IMR-90 (cell line): ENCODE measurements around the gene TCF7L2. TPM values are rescaled to one million over a fixed set of nuclear protein-coding genes. Genes with fewer than 3 reads are reported as not detected.

ENCODE experiments used
- ATAC-seq: fragments of 200-7000 bp; cut with Tn5 transposase; 2 replicates; pipeline ENCODE4 v1.9.1; 2020; ENCODE audit warnings: low read depth, mild to moderate bottlenecking, moderate library complexity
- BruUV-seq: library from RNA; stranded (reverse); fragments of 400-500 nt; replicated peaks from 2 replicates; lab custom pipeline; 2021; lab: Mats Ljungman, UMichigan
- CTCF ChIA-PET: fragments of 300-600 bp; formaldehyde crosslinking; extraction: SDS; loops from one replicate; lab custom pipeline; 2021; ENCODE audit warnings: antibody characterized with exemption; lab: Yijun Ruan, JAX
- POLR2A ChIA-PET: fragments of 300-600 bp; sonication (Branson Sonifier 250); formaldehyde crosslinking; loops from one replicate; lab custom pipeline; 2022; ENCODE audit warnings: antibody characterized with exemption; ENCODE audit not compliant: unreplicated experiment; lab: Charles Lee
- DNase-seq: peaks from one replicate; pipeline ENCODE4 v3.0.0; 2013
- H2AFZ ChIP-seq: replicated peaks from 2 replicates; pipeline ENCODE3; 2013; ENCODE audit warnings: low read length, mild to moderate bottlenecking; ENCODE audit not compliant: poor library complexity
- H2AK5ac ChIP-seq: 2 replicates; pipeline ENCODE4 v1.6.1; 2013; ENCODE audit warnings: low read depth, low read length, inconsistent platforms
- H2AK9ac ChIP-seq: replicated peaks from 2 replicates; pipeline ENCODE3; 2013; ENCODE audit warnings: mild to moderate bottlenecking, low read depth, low read length, moderate library complexity; ENCODE audit not compliant: poor library complexity
- H2BK120ac ChIP-seq: 2 replicates; pipeline ENCODE4 v1.6.1; 2013; ENCODE audit warnings: low read depth, low read length, inconsistent platforms
- H2BK15ac ChIP-seq: 3 replicates; pipeline ENCODE4 v1.6.1; 2013; ENCODE audit warnings: low read depth, low read length, inconsistent platforms
- H2BK20ac ChIP-seq: 2 replicates; pipeline ENCODE4 v1.6.1; 2013; ENCODE audit warnings: low read depth, mild to moderate bottlenecking, inconsistent platforms, low read length, moderate library complexity
- H2BK5ac ChIP-seq: 2 replicates; pipeline ENCODE4 v1.6.1; 2013; ENCODE audit warnings: mild to moderate bottlenecking, low read depth, low read length, inconsistent platforms; ENCODE audit not compliant: poor library complexity, severe bottlenecking
- H3K14ac ChIP-seq: replicated peaks from 2 replicates; pipeline ENCODE4 v1.6.1; 2013; ENCODE audit warnings: low read depth, low read length, inconsistent platforms
- H3K18ac ChIP-seq: 2 replicates; pipeline ENCODE4 v1.6.1; 2013; ENCODE audit warnings: low read depth, low read length, control low read depth
- H3K23ac ChIP-seq: 2 replicates; pipeline ENCODE4 v1.6.1; 2013; ENCODE audit warnings: low read depth, low read length, inconsistent platforms
- H3K27ac ChIP-seq: 2 replicates; pipeline ENCODE4 v1.5.1; 2013; ENCODE audit warnings: mild to moderate bottlenecking, control low read depth, low read length; ENCODE audit not compliant: insufficient read depth
- H3K27me3 ChIP-seq: 2 replicates; pipeline ENCODE4 v1.6.1; 2013; ENCODE audit warnings: low read length; ENCODE audit not compliant: control insufficient read depth, insufficient read depth
- H3K36me3 ChIP-seq: 2 replicates; pipeline ENCODE4 v1.6.1; 2013; ENCODE audit warnings: low read length, mixed read lengths; ENCODE audit not compliant: control insufficient read depth, insufficient read depth
- H3K4ac ChIP-seq: 2 replicates; pipeline ENCODE4 v1.6.1; 2013; ENCODE audit warnings: low read depth, low read length, inconsistent platforms
- H3K4me1 ChIP-seq: 2 replicates; pipeline ENCODE4 v1.6.1; 2013; ENCODE audit warnings: low read length, mixed read lengths; ENCODE audit not compliant: control insufficient read depth, insufficient read depth
- H3K4me2 ChIP-seq: 2 replicates; pipeline ENCODE4 v1.6.1; 2013; ENCODE audit warnings: low read depth, mild to moderate bottlenecking, control low read depth, low read length, moderate library complexity
- H3K4me3 ChIP-seq: 2 replicates; pipeline ENCODE4 v1.5.1; 2013; ENCODE audit warnings: low read depth, mild to moderate bottlenecking, control low read depth, low read length, moderate library complexity; ENCODE audit not compliant: insufficient read depth
- H3K56ac ChIP-seq: 2 replicates; pipeline ENCODE4 v1.6.1; 2013; ENCODE audit warnings: low read length, inconsistent platforms; ENCODE audit not compliant: insufficient read depth; ENCODE audit errors: extremely low read depth
- H3K79me1 ChIP-seq, 2 experiments: 2 replicates each; pipeline ENCODE4 v1.6.1; 2013; ENCODE audit warnings: low read length in 2 of 2, inconsistent platforms in 1 of 2, low read depth in 1 of 2
- H3K9ac ChIP-seq: 2 replicates; pipeline ENCODE4 v1.6.1; 2013; ENCODE audit warnings: low read depth, low read length, control low read depth
- H3K9me1 ChIP-seq: 2 replicates; pipeline ENCODE4 v1.6.1; 2013; ENCODE audit warnings: low read length, inconsistent platforms; ENCODE audit not compliant: insufficient read depth
- H3K9me3 ChIP-seq: 2 replicates; pipeline ENCODE4 v1.6.1; 2013; ENCODE audit warnings: low read length; ENCODE audit not compliant: control insufficient read depth, insufficient read depth
- H4K20me1 ChIP-seq: 2 replicates; pipeline ENCODE4 v1.6.1; 2013; ENCODE audit warnings: low read length, inconsistent platforms; ENCODE audit not compliant: insufficient read depth
- H4K5ac ChIP-seq: 2 replicates; pipeline ENCODE4 v1.6.1; 2013; ENCODE audit warnings: mild to moderate bottlenecking, low read depth, low read length, control low read depth
- H4K8ac ChIP-seq, 2 experiments: 2 replicates each; pipeline ENCODE4 v1.6.1; 2013; ENCODE audit warnings: low read depth in 2 of 2, low read length in 2 of 2, control low read depth in 1 of 2, inconsistent platforms in 1 of 2
- H4K91ac ChIP-seq: 2 replicates; pipeline ENCODE4 v1.6.1; 2013; ENCODE audit warnings: low read depth, low read length, inconsistent platforms; ENCODE audit not compliant: insufficient read depth
- RAD21 ChIP-seq: IDR thresholded peaks from 2 replicates; pipeline ENCODE4 v1.6.1; 2012; ENCODE audit warnings: low read length, improper control_type of control experiment
- WGBS, 2 experiments: methylation state at CpG; one replicate each; pipeline versions ENCODE4 v1.1.5 to v1.1.7; 2013; ENCODE audit warnings: missing lambda C conversion rate in 2 of 2; ENCODE audit not compliant: insufficient read length in 1 of 2; ENCODE audit errors: extremely low coverage in 2 of 2; 5-methylcytosine and 5-hydroxymethylcytosine counted together
- dilution Hi-C: fragments of 300-500 bp; cut with HindIII; formaldehyde crosslinking; loops from one replicate; pipeline ENCODE4 v1.14.3; 2018; ENCODE audit warnings: low sequenced_read_pairs; ENCODE audit not compliant: unreplicated experiment
- in situ Hi-C: fragments of 300-500 bp; cut with MboI; formaldehyde crosslinking; loops from 3 replicates; pipeline ENCODE4 v1.14.3; 2019; ENCODE audit warnings: low sequenced_read_pairs, inconsistent platforms, mixed read lengths
- intact Hi-C: fragments of 100-400 bp; cut with micrococcal nuclease; formaldehyde crosslinking; loops from 2 replicates; pipeline ENCODE4 v1.10.0; 2022
- polyA plus RNA-seq, 3 experiments: library from polyadenylated mRNA; depleted of rRNA; stranded (reverse); fragments of >200 nt; gene quantifications; 2 replicates each; pipeline ENCODE4 v1.2.3, GENCODE V29; 2012; ENCODE audit warnings: low replicate concordance in 1 of 3
- total RNA-seq: library from RNA; depleted of rRNA; stranded (reverse); fragments of >200 nt; gene quantifications from 2 replicates; pipeline ENCODE4 v1.2.3, GENCODE V29; 2012
- TF ChIP-seq, protein P1 (sequence below): conservative IDR thresholded peaks from 2 replicates; pipeline ENCODE4 v1.5.1; 2012; ENCODE audit warnings: mild to moderate bottlenecking, low read depth, low read length, improper control_type of control experiment
- TF ChIP-seq, protein P2 (sequence below): fragments of 150-350 bp; IDR thresholded peaks from 2 replicates; pipeline ENCODE4 v1.6.1; 2016; ENCODE audit warnings: low read depth, mild to moderate bottlenecking, low read length, moderate library complexity, borderline replicate concordance

The TCF7L2 gene
- total and polyA plus RNA-seq, 2 of the 4 experiments (the other 2 are of a cell fraction), result 1.3 to 12.2 TPM

DNA sequence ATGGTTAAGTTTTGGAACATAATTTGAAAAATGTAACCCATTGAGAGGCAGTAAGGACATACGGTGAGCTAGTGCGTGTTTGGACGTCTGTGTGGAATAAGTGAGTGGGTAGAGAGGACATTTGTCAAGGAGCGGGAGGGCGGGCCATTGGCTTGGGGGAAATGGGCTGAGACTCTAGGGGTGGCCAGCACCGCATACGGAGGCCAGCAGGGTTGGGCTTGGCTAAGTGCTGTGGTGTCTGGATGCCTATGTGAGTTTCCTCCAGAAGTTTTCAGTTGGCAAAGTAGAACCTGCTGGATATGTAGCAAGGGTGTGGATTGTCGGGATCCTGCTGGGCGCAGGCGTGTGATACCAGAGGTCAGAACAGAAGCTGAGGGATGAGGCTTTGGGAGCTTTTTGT is 103.0 kb downstream of the TCF7L2 start:
- Histone ChIP-seq H3K4me3 (no peak overlapping the region), H3K9ac (no peak overlapping the region), H4K20me1 (peaks cover 21% of the 10 kb centered on the region), H2AK5ac (no peak overlapping the region), H2BK20ac (no peak overlapping the region), H4K91ac (no peak overlapping the region), H3K56ac (no peak overlapping the region), H3K4me2 (no peak overlapping the region), H3K27me3 (no peaks in the 10 kb centered on the region), H3K9me1 (peaks cover 27% of the 10 kb centered on the region), H3K9me3 (no peaks in the 10 kb centered on the region), H3K4ac (no peak overlapping the region; the same call in 1 of the 2 replicates), H4K8ac (no peak overlapping the region), H3K14ac (no peak overlapping the region), H3K18ac (no peak overlapping the region), H3K79me1 (peaks cover 54 to 86% of the 10 kb centered on the region in 2 experiments), H3K23ac (peak overlapping the region; percentile 24; the same call in 1 of the 2 replicates), H3K27ac (no peak overlapping the region), H4K5ac (no peak overlapping the region), H2AFZ (no peak overlapping the region), H2AK9ac (no peak overlapping the region), H2BK120ac (no peak overlapping the region), H2BK5ac (no peak overlapping the region), H2BK15ac (no peak overlapping the region), H3K36me3 (peaks cover 4% of the 10 kb centered on the region; the same call in 1 of the 2 replicates), H3K4me1 (peaks cover 20% of the 10 kb centered on the region)
- ChIA-PET CTCF (no interaction called here), POLR2A (no interaction called here)
- DNase-seq, result no peak
- 77% methylated on average over 10 of the region's 10 CpGs; no CpG with 5 or more reads in 1 of the 2 experiments for WGBS, 2 experiments
- intact Hi-C loops, result loop anchor here (10.0 kb wide), 1 partner anchor 332 kb away; no protein-coding TSS in a partner anchor
- TF ChIP-seq RAD21, result no peak
- TF ChIP-seq, protein P1, sequence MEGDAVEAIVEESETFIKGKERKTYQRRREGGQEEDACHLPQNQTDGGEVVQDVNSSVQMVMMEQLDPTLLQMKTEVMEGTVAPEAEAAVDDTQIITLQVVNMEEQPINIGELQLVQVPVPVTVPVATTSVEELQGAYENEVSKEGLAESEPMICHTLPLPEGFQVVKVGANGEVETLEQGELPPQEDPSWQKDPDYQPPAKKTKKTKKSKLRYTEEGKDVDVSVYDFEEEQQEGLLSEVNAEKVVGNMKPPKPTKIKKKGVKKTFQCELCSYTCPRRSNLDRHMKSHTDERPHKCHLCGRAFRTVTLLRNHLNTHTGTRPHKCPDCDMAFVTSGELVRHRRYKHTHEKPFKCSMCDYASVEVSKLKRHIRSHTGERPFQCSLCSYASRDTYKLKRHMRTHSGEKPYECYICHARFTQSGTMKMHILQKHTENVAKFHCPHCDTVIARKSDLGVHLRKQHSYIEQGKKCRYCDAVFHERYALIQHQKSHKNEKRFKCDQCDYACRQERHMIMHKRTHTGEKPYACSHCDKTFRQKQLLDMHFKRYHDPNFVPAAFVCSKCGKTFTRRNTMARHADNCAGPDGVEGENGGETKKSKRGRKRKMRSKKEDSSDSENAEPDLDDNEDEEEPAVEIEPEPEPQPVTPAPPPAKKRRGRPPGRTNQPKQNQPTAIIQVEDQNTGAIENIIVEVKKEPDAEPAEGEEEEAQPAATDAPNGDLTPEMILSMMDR, result no peak
- TF ChIP-seq, protein P2, sequence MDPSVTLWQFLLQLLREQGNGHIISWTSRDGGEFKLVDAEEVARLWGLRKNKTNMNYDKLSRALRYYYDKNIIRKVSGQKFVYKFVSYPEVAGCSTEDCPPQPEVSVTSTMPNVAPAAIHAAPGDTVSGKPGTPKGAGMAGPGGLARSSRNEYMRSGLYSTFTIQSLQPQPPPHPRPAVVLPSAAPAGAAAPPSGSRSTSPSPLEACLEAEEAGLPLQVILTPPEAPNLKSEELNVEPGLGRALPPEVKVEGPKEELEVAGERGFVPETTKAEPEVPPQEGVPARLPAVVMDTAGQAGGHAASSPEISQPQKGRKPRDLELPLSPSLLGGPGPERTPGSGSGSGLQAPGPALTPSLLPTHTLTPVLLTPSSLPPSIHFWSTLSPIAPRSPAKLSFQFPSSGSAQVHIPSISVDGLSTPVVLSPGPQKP, result no peak
- no TSS peak for BruUV-seq
- in situ Hi-C loops, result no loop called here
- dilution Hi-C loops, result no loop called here
- no peak for ATAC-seq
